Measurements from ENCODE around the gene THSD7B. TPM values are rescaled to one million over a fixed set of nuclear protein-coding genes. Genes with fewer than 3 reads are reported as not detected.

THSD7B gene
- total and polyA plus RNA-seq, 2 experiments from 2014 or later: 0.86 to 3.8 TPM

- 0 out of 2 replicates have a peak overlapping the region, but pooled peaks have one; percentile 13 for H2AFZ ChIP-seq
- no peaks in the 10 kb centered on the region for H4K20me1 ChIP-seq (replicated peaks; ENCODE audit: insufficient read depth)
- DNase-seq (ENCODE audit: low spot score) (no peak), ATAC-seq (no peak)
- H3K4me2 ChIP-seq: no peak overlapping the region
- no peaks in the 10 kb centered on the region for H3K36me3 ChIP-seq (ENCODE audit: insufficient read depth)
- H3K27ac ChIP-seq (ENCODE audit: low read depth): no peak overlapping the region
- Mint-ChIP-seq H3K36me3 (ENCODE audit: low read depth) (no peaks in the 10 kb centered on the region), H3K9me3 (peaks cover 2% of the 10 kb centered on the region; the same call in 2 of the 3 replicates), H3K4me3 (no peak overlapping the region), H3K27ac (no peak overlapping the region), H3K27me3 (ENCODE audit: insufficient read depth, low read depth, poor library complexity) (no peaks in the 10 kb centered on the region), H3K4me1 (0 out of 3 replicates have a peak, but pooled peaks cover 2% of the 10 kb centered on the region)
- H3K4me1 ChIP-seq (ENCODE audit: insufficient read depth): no peaks in the 10 kb centered on the region
- no peak overlapping the region for H3K4me3 ChIP-seq
- no peaks in the 10 kb centered on the region for H3K9me2 ChIP-seq (ENCODE audit: insufficient read depth)
- no peaks in the 10 kb centered on the region for H3F3A ChIP-seq (replicated peaks; ENCODE audit: low read depth)
- H3K79me2 ChIP-seq (replicated peaks; ENCODE audit: insufficient read depth): no peaks in the 10 kb centered on the region
- TF ChIP-seq ZNF331 (CRISPR knock-in tag; IDR thresholded peaks at IDR 0.05; ENCODE audit: low read depth): no peak
- TF ChIP-seq STAT1 (IDR thresholded peaks at IDR 0.05; ENCODE audit: unreplicated experiment): no peak
- no peak for TF ChIP-seq ETS1 (IDR thresholded peaks at IDR 0.05)
- TF ChIP-seq, protein P1, sequence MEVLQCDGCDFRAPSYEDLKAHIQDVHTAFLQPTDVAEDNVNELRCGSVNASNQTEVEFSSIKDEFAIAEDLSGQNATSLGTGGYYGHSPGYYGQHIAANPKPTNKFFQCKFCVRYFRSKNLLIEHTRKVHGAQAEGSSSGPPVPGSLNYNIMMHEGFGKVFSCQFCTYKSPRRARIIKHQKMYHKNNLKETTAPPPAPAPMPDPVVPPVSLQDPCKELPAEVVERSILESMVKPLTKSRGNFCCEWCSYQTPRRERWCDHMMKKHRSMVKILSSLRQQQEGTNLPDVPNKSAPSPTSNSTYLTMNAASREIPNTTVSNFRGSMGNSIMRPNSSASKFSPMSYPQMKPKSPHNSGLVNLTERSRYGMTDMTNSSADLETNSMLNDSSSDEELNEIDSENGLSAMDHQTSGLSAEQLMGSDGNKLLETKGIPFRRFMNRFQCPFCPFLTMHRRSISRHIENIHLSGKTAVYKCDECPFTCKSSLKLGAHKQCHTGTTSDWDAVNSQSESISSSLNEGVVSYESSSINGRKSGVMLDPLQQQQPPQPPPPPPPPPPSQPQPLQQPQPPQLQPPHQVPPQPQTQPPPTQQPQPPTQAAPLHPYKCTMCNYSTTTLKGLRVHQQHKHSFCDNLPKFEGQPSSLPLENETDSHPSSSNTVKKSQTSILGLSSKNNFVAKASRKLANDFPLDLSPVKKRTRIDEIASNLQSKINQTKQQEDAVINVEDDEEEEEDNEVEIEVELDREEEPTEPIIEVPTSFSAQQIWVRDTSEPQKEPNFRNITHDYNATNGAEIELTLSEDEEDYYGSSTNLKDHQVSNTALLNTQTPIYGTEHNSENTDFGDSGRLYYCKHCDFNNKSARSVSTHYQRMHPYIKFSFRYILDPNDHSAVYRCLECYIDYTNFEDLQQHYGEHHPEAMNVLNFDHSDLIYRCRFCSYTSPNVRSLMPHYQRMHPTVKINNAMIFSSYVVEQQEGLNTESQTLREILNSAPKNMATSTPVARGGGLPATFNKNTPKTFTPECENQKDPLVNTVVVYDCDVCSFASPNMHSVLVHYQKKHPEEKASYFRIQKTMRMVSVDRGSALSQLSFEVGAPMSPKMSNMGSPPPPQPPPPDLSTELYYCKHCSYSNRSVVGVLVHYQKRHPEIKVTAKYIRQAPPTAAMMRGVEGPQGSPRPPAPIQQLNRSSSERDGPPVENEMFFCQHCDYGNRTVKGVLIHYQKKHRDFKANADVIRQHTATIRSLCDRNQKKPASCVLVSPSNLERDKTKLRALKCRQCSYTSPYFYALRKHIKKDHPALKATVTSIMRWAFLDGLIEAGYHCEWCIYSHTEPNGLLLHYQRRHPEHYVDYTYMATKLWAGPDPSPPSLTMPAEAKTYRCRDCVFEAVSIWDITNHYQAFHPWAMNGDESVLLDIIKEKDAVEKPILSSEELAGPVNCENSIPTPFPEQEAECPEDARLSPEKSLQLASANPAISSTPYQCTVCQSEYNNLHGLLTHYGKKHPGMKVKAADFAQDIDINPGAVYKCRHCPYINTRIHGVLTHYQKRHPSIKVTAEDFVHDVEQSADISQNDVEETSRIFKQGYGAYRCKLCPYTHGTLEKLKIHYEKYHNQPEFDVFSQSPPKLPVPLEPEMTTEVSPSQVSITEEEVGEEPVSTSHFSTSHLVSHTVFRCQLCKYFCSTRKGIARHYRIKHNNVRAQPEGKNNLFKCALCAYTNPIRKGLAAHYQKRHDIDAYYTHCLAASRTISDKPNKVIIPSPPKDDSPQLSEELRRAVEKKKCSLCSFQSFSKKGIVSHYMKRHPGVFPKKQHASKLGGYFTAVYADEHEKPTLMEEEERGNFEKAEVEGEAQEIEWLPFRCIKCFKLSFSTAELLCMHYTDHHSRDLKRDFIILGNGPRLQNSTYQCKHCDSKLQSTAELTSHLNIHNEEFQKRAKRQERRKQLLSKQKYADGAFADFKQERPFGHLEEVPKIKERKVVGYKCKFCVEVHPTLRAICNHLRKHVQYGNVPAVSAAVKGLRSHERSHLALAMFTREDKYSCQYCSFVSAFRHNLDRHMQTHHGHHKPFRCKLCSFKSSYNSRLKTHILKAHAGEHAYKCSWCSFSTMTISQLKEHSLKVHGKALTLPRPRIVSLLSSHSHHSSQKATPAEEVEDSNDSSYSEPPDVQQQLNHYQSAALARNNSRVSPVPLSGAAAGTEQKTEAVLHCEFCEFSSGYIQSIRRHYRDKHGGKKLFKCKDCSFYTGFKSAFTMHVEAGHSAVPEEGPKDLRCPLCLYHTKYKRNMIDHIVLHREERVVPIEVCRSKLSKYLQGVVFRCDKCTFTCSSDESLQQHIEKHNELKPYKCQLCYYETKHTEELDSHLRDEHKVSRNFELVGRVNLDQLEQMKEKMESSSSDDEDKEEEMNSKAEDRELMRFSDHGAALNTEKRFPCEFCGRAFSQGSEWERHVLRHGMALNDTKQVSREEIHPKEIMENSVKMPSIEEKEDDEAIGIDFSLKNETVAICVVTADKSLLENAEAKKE (CRISPR knock-in tag; IDR thresholded peaks at IDR 0.05): no peak
- TF ChIP-seq CTCF (conservative IDR thresholded peaks at IDR 0.05; ENCODE audit: low read depth in 2 of 2): no peak
- no peak for TF ChIP-seq POLR2AphosphoS5 (IDR thresholded peaks at IDR 0.05; ENCODE audit: low read depth)
- no peak for TF ChIP-seq ZNF114 (CRISPR knock-in tag; IDR thresholded peaks at IDR 0.05)
- no peak for TF ChIP-seq EZH2phosphoT487 (IDR thresholded peaks at IDR 0.05; ENCODE audit: unreplicated experiment)
- no peak for TF ChIP-seq REST (IDR thresholded peaks at IDR 0.05; ENCODE audit: unreplicated experiment)
- TF ChIP-seq EZH2 (IDR thresholded peaks at IDR 0.05; ENCODE audit: low read depth, unreplicated experiment): no peak
- no peak for TF ChIP-seq CREB1 (CRISPR knock-in tag; IDR thresholded peaks at IDR 0.05; ENCODE audit: low read depth)
- TF ChIP-seq NANOG (IDR thresholded peaks at IDR 0.05; ENCODE audit: borderline replicate concordance): no peak
- no peak for TF ChIP-seq JUNB (IDR thresholded peaks at IDR 0.05; ENCODE audit: unreplicated experiment)
- H3K27me3 ChIP-seq (ENCODE audit: insufficient read depth): no peaks in the 10 kb centered on the region
These were observed 346.6 kb downstream of the THSD7B start for GRCh38 chr2:137111896-137112295.
